HG02759 (cell line): ENCODE results near the gene TRAF3.
A peak's percentile ranks its signal among the peaks of the same experiment; 100 is the strongest.

Experiments
- ATAC-seq: cut with Tn5 transposase; IDR thresholded peaks from one replicate; pipeline ENCODE4 v1.9.1; 2021; ENCODE audit warnings: mild to moderate bottlenecking, moderate library complexity; ENCODE audit not compliant: unreplicated experiment

The TRAF3 gene

GRCh38 chr14:102776761-102777710 is at the start of gene TRAF3:
Gene TRAF3, plus strand, starts transcription at chr14:102777449. Its CDS starts 92,753 bp downstream, at chr14:102870202.
- peak; percentile 69 for ATAC-seq

- no peak for ATAC-seq
Observed at GRCh38 chr14:102728501-102728900, 48.7 kb upstream of the TRAF3 start.

GRCh38 chr14:102729268-102729667 is 48.0 kb upstream of the TRAF3 start:
- no peak for ATAC-seq

GRCh38 chr14:102729825-102730224 is 47.4 kb upstream of the TRAF3 start:
- no peak for ATAC-seq

- ATAC-seq = no peak
Observed at GRCh38 chr14:102731101-102731870, 46.0 kb upstream of the TRAF3 start.

- no peak for ATAC-seq
Observed at GRCh38 chr14:102731871-102732800, 45.1 kb upstream of the TRAF3 start.

GRCh38 chr14:102732924-102733323 is 44.3 kb upstream of the TRAF3 start:
- ATAC-seq = no peak

- no peak for ATAC-seq
Observed at GRCh38 chr14:102733326-102733725, 43.9 kb upstream of the TRAF3 start.

- no peak for ATAC-seq
Observed at GRCh38 chr14:102734436-102734835, 42.8 kb upstream of the TRAF3 start.

- ATAC-seq = no peak
Observed at GRCh38 chr14:102736956-102737355, 40.3 kb upstream of the TRAF3 start.

GRCh38 chr14:102737402-102738372 is 39.6 kb upstream of the TRAF3 start:
- ATAC-seq = no peak

GRCh38 chr14:102738373-102739189 is 38.7 kb upstream of the TRAF3 start:
- ATAC-seq = no peak

GRCh38 chr14:102739190-102739469 is 38.1 kb upstream of the TRAF3 start:
- no peak for ATAC-seq

GRCh38 chr14:102746634-102747438 is 30.4 kb upstream of the TRAF3 start:
- no peak for ATAC-seq

- no peak for ATAC-seq
Observed at GRCh38 chr14:102748806-102749205, 28.4 kb upstream of the TRAF3 start.

GRCh38 chr14:102749393-102750305 is 27.6 kb upstream of the TRAF3 start:
- ATAC-seq = no peak

GRCh38 chr14:102750376-102750775 is 26.9 kb upstream of the TRAF3 start:
- no peak for ATAC-seq
